HuH-7.5 (cell line): ENCODE results near the gene AMPD3.

ENCODE experiments used
- DNase-seq: peaks from one replicate; pipeline ENCODE4 v3.0.0; 2011; ENCODE audit warnings: low spot score

The AMPD3 gene

DNA sequence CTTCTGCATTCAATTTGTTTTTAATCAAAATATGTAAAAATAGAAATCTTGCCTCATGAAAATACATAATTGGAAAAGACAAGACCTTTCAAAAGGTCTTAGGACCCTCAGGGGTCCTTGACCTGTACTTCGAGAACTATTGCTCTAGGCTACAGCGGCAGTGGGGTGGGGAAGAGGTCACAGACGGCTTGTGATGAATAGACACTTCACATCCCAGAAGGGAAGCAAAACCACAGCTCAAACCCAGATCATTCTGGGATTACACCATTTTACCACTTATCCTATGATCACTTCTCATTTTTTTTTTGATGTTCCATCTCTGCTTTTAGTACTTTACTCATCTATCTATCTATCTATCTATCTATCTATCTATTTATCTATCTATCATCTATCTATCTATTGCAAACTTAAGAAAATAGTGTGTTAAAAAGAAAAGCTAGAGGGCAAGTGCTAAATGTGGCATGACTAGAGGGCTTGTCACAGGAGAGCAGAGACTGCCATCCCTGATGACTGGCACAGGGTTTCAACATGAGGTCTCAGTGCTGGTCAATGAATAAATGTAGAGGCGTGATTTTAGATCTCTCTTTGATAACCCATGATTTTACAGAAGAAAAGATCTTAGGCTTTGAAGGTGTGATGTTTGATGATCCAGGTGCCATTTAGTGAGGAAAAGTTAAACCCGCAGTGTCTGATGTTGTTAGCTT is 48.9 kb downstream of the AMPD3 start:
- no peak for DNase-seq

DNA sequence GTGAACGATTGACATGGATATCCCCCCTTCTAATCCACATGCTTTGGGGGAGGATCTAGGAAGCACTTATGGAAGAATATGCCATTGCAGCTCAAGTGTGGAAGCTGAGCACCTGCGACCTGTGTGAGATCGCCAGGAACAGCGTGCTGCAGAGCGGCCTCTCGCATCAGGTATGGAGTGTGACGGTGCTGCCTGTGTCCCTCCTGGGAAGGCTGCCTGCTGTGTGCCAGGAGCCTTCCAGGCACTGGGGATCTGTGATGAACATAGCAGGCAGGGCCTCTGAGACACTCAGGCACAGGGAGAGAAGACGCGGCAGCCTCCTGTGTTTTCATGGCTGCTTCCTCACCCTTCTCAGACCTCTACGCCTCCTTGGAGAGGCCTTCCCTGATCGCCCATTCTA is 49.4 kb downstream of the AMPD3 start:
- DNase-seq: no peak

DNA sequence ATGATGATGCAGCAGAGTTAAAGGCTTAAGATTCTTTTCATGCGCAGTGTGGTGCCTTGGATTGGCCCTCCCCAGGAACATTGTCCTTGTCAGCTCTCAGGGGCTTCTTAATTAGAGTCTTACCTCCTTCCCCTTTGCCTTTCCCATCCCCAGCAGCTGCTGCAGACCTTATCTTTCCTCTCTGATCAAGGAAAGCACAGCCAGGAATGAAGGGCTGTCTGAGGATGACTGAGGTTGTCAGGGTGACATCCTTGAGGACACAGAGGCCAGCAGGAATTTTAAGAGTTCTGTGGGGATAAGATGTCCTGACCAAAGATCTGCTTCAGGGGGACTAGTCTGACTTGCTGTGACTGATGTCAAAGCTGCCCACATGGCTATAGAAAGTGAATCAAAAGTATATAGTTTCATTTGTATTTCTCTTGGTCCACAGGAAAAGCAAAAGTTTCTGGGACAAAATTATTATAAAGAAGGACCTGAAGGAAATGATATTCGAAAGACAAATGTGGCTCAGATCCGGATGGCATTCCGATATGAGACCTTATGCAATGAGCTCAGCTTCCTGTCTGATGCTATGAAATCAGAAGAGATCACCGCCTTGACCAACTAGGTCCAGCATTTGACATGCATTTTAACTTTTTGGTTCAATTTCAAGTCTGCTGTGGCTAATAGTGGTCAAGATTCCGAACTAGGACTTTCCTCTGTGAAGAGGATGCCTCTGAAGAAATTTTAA is 50.4 kb downstream of the AMPD3 start:
- DNase-seq: no peak

DNA sequence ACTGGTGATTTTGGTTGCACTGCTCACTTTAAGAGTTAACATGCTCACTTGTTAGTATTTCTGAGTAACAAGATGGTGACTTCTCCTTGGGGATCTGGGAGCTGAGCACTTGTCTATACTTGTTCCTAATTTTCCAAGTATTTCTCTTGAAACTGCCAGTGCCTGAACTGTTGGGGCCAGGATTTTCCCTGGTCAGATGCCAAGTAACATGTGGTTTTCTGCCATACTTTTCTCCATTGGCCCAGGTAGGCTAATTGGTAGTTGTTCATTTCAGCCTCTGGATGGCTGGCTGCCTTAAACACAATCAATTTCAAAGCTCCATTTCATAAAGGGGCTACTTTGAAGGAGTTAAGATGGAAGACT is 50.9 kb downstream of the AMPD3 start:
- no peak for DNase-seq

DNA sequence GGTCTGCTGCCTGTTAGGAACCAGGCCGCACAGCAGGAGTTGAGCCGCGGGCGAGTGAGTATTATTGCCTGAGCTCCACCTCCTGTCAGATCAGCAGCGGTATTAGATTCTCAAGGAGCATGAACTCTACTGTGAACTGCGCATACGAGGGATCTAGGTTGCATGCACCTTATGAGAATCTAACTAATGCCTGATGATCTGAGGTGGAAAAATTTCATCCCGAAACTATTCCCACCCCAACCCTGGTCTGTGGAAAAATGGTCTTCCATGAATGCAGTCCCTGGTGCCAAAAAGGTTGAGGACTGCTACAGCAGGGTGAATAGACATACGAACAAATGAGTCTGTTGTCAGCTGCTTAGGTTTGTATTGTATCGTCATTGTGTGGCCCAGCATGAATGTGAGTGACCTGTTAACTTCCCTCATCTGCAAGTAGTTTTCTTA is 56.1 kb downstream of the AMPD3 start:
- DNase-seq: no peak

DNA sequence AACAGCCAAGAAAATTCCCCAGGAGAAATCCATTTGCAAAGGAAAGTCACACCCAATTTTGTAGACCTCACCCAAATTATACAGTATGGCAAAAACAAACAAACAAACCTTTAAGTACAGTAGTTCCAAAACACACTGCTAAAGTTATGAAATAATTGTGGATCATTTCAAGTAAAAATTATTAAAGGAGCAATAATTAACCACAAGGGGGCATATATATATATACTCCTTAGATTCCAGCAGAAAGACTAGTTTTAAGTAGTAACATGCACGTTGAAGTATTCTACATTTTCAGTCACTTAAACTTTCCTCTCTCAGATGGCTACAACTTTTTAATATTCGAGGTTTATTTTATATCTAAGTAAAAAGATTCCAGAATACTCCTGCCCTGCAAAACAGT is 59.1 kb downstream of the AMPD3 start:
- no peak for DNase-seq

DNA sequence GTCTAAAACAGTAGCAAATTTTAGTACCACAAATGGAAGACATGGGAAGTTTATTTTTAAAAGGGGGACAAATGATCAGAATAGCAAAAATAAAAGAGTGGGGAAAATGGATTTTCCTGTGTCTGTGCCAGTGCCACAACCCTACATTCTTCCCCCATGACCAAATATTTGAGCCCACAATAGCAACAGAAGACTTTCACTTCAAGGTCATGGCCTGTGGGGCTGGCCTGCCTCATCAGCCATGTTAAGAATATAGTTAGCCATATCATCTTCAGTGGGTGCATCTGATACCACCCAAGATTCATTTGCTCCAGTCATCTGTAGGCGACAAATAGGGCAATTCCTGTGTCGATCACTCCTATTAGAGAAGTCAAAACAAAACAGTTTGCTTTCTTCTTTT is 59.6 kb downstream of the AMPD3 start:
- no peak for DNase-seq

DNA sequence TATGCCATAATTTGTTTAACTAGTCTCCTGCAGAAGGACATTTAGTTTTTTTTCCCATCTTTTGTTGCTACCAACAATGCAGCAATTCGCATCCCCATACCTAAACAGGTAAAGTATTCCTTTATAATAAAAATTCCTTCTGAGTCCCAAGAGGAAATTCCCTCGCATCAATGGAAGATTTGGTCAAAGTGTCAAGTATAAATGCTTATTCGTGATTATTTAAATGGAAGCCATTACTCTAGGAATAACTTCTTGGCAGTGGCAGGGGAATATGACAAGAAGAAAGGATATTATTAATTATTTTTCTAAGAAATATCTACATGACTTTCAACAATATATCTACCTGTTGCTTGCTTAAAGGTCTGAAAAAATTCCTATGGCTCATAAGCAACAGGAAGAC is 60.4 kb downstream of the AMPD3 start:
- DNase-seq: no peak

DNA sequence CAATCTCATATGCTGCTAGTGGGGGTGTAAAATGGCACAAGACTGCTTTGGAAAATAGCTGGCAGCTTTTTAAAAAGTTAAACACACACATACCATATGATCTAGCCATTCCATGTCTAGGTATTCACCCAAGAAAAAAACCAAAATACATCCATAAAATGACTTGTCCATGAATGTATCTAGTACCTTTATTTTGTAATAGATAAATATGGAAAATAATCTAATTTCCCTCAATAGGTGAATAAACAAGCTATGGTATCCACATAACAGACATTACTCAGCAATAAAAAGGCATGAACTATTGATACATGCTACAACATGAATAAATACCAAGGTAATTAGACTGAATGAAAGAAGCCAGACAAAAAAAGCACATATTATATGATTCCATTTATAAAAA is 63.1 kb downstream of the AMPD3 start:
- DNase-seq: no peak

DNA sequence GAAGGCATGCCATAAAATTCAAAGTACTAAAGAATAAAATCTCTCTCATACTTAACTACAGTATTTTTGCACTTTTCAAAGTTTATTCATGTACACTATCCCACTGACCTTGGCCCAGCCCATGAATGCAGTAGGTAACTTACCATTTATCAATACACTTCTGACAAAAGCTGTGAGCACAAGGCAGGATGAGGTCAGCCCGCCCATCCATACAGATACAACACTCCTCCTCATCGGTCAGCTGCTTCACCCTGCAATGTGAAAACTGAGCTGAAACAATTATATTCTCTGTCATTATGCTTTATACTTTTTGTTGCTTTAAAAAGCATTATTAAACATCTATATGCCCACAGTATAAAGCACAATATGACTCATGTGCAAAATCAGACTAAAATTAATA is 63.8 kb downstream of the AMPD3 start:
- no peak for DNase-seq

DNA sequence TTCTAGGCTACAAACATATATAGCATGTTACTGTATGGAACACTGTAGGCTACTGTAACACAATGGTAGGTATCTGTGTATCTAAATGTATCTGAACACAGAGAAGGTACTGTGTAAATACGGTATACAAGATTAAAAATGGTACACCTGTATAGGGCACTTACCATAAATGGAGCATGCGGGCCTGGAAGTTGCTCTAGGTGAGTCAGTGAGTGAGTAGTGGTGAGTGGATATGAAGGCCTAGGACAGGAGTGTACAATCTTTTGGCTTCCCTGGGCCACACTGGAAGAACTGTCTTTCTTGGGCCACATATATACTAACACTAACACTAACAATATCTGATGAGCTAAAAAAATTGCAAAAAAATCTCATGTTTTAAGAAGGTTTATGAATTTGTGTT is 64.6 kb downstream of the AMPD3 start:
- DNase-seq: no peak

DNA sequence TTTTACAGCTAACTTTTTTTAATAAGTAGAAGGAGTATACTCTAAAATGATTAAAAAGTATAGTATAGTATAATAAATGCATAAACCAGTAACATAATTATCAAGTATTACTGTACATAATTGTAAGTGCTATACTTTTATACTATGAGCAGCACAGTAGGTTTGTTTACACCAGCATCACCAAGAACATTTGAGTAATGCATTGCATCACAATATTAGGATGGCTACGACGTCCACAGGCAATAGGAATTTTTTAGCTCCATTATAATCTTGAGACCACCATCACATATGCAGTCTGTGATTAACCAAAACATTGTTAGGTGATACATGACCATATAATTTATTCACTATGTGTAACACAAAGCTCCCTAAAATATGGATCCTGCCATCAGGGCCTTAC is 65.5 kb downstream of the AMPD3 start:
- DNase-seq: no peak

DNA sequence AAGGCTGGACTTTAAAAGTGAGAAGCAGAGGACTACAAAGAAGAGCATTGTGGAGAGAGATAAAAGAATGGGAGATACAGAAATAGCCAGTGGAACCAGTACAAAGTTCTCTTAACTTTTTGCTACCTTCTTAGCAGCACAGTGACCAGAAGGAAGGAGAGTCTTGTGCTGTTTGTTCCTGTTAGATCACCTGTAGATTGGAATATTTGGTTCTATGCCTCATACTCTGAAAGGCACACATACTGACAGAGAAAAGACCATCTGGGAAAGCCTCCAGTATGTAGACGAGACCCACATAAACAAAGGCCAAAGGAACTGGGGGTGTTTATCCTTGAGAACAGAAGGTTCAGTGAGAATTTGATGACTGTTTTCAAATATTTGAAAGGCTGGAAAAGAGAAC is 67.2 kb downstream of the AMPD3 start:
- no peak for DNase-seq

DNA sequence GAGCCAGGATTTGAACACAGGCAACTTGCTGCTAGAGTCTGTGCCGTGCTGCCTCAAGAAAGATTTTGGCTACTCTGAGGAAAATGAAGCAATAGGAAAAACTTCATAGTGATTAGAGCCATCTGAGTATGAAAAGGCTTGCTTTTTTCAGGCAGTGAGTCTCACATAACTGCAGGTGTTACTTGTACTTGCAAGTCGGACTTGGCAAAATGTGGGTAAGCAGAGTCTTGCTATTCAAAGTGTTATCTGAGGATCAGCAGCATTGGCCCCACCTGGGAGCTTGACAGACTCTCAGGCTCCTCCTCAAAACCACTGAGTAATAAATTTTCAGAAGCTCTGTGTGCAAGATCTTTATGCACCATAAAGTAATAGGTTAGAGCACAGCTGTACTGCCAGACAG is 67.9 kb downstream of the AMPD3 start:
- no peak for DNase-seq

DNA sequence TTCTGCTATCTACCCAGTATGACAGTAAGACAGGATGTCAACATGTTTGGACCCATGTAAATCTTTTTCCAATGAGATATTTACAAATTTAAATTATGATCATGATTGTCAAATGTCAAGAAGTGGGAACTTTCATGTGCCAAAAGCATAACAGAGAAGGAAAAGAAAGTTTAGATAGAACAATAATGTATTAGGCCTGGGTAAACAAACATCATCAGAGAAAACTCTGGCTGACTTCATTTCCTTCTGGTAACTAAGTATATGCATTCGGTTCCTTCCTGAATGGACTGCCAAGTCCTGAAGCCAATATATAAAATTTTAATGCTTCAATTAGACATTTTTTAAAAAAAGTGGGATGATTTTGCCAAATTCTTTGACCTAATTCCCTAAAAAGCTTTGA is 69.4 kb downstream of the AMPD3 start:
- DNase-seq: no peak

DNA sequence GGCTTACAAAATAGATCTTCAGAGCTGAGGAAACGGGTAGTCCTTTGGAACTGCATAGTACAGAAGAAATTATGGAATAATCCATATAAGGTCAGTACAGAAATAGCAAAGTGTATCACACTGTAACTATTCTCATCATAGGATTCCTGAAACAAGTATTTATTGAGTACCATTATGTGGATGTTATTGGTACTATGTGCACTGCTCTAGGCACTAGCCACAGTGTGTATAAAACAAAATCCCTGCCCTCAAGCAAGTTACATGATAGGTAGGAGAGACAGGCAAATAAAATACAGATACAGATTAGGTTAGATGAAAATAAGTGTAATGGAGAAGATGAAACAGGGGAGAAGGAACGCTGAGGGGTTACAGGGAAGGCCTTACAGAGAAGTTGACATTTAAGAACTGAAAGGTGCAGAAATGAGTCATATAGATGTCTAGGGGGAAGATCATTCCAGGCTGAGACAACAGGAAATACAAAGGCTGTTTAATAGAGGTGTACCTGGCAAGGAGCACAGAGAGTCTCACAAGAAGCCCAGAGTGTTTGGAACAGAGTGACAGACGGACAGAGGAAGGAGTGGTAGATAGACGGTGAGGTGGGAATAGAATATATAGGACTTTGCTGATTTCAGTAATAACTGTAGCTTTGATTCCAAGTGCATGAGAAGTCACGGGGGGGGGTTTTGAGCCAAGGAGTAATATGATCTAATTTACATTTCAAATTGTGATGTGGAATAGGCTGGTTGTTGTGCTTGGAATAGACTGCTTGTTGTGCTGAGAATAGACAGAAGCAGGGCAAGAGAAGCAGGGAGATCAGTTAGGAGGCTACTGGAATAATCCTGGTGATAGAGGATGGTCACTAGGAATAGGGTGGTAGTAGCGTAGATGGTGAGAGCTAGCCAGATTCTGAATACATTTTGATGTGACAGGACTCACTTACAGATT is 72.2 kb downstream of the AMPD3 start:
- no peak for DNase-seq

DNA sequence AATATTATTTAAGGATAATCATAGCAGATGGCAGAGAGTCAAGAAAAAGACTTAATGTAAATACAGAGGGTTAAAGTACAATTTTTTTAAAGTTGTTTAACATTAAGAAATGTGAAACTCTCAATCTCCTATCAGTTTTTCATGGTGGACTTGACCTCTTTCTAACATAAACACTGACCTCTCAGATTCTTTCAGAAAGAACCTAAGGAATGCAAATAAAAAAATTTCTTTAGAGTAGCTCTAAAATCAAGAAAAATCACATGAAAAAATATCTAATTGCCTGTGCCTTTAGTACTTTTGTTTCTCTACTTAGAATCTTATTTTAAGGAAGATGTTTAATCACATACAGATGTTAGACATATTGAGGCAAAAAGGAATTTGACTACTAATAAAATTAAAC is 73.1 kb downstream of the AMPD3 start:
- no peak for DNase-seq

DNA sequence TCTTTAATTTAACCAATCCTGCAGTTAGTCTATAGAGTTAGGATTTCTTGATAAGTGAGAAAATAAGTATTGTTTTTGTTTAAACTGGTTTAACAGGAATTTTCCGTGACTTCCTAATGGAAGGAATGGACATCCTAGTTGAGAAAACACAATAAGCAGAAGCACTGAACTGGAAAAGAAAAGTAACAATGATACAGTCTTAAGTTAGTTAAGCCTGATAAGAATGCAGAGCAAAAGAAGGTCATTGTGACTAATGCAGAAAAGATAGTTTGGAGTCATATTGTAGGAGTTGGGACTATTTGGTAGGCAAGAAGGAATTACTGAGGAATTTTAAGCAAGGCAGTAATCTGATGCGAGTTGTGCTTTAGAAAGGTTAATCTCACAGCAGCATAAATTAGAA is 74.2 kb downstream of the AMPD3 start:
- DNase-seq: no peak

DNA sequence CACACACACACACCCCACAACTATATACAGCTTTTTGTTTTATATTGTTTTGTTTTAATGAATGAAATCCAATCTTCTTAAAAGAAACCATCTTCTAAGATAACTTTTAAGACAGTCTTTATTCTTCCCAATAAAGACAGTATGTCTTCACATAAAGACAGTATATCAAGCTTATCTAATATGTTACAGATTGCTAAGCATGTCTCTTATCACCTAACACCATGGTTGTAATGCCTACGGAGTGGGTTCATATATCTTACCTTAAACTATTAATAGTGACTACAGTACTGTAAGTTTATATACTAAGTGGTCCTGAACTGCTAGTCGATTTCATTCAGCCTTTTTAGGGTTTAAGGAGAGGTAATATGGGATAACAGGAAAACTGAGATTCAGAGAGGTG is 77.5 kb downstream of the AMPD3 start:
- DNase-seq: no peak

DNA sequence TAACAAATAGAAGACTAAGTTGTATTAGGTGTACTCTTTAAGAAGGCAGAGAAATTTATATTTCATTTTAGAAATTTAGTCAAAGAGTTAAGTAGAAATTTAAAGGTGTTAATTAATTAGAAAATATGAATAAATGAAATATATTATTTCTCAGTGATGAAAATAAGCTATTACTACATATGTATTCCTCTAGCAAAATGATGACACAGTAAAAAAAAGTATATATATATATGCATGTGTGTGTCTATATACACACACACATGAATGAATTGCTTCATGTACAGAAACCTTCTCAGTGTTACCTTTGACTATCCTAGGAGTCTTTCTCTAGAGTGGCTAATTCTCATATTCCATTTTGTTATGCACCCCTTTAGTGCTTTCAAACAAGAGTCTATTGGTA is 78.3 kb downstream of the AMPD3 start:
- DNase-seq: no peak

DNA sequence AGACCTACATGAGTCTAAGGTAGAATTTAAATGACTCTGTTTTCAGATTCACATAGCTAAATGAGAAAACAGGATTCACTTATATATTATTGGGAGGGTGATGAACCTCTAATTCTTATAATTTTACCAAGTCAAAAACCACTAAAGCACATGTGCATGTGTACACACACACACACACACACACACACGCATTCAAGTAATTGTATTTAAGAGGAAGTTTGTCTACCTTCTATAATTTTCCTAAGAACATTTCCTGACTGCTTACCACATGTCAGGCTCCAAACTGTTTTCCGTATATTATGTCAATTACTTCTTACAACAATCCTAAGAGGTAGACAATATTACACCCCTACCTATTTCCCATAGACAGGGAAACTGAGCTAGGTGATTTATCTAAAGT is 79.3 kb downstream of the AMPD3 start:
- DNase-seq: no peak

DNA sequence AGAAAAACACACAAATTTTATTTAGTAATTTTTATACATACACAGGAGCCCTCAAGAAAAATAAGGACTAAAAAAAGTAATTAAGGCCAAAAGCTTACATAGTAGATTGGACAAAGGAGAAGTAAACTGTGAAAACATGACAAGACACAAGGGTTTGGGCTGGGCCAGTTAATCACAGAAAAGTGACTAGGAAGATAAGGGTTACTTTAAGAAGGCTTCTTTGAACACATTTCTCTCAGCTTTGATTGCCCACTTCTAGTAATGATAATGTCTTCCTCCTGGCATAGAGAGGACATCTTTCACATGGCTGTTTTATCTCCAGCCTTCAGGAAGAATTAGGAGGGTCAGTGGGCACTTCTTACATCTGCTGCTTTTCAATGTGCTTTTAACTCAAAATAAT is 82.5 kb downstream of the AMPD3 start:
- no peak for DNase-seq

DNA sequence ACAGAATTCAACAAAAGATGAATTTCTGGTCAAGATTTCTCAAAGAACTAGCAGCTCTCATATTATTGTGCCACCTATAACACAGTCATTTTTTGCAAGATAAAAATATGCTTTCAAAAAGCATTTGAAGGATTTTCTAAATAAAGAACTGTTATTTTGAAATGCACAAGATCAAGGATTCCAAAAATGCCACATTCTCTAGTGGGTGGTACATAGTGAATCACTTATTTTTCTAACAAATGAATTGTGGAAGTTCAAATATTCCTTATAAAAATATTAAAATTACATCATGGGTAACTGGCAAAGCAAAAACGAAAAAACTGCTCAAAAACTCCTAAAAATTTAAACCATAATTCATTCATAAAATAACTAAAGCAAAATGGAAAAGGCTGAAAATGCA is 83.9 kb downstream of the AMPD3 start:
- DNase-seq: no peak
